ENCODE measurements around the gene GABRA5. TPM values are rescaled to one million over a fixed set of nuclear protein-coding genes. Genes with fewer than 3 reads are reported as not detected.

Gene GABRA5
- total RNA-seq, 1 experiment from 2014 or later: not detected

- TF ChIP-seq CTCF (IDR thresholded peaks at IDR 0.05) (no peak), POLR2AphosphoS5 (IDR thresholded peaks at IDR 0.05; ENCODE audit: low read depth, low read length) (no peak), SIN3A (IDR thresholded peaks at IDR 0.05; ENCODE audit: borderline replicate concordance, insufficient read depth, low read depth, low read length) (no peak)
- POLR2A ChIA-PET: no interaction called here
- ATAC-seq: no peak
- Histone ChIP-seq H3K4me1 (ENCODE audit: control insufficient read depth, insufficient read depth, low read length) (no peaks in the 10 kb centered on the region), H3K4me3 (ENCODE audit: low read depth in 2 of 2, low read length in 2 of 2) (no peak overlapping the region), H3K27ac (ENCODE audit: low read length) (no peak overlapping the region), H3K9me3 (ENCODE audit: control insufficient read depth, insufficient read depth, low read depth, low read length) (no peaks in the 10 kb centered on the region), H3K36me3 (ENCODE audit: control insufficient read depth, insufficient read depth, low read length) (no peaks in the 10 kb centered on the region), H3K27me3 (ENCODE audit: control insufficient read depth, insufficient read depth, low read length) (no peaks in the 10 kb centered on the region)
- no peak for DNase-seq (ENCODE audit: low read depth, low spot score)
- no TSS peak for BruUV-seq (replicated peaks)
- in situ Hi-C loops (cut with HindIII; ENCODE audit: low pct_unique_long_range_greater_than_20kb, low sequenced_read_pairs) (no loop called here), intact Hi-C loops (cut with micrococcal nuclease; ENCODE audit: unreplicated experiment) (no loop called here)
- CTCF ChIA-PET: no interaction called here
Observed at GRCh38 chr15:26879706-26880105, 12.8 kb downstream of the GABRA5 start.

GRCh38 chr15:26882112-26882511, 15.2 kb downstream of the GABRA5 start:
- Histone ChIP-seq H3K27ac (ENCODE audit: low read length) (no peak overlapping the region), H3K27me3 (ENCODE audit: control insufficient read depth, insufficient read depth, low read length) (no peaks in the 10 kb centered on the region), H3K36me3 (ENCODE audit: control insufficient read depth, insufficient read depth, low read length) (no peaks in the 10 kb centered on the region), H3K4me1 (ENCODE audit: control insufficient read depth, insufficient read depth, low read length) (no peaks in the 10 kb centered on the region), H3K4me3 (ENCODE audit: low read depth in 2 of 2, low read length in 2 of 2) (no peak overlapping the region), H3K9me3 (ENCODE audit: control insufficient read depth, insufficient read depth, low read depth, low read length) (no peaks in the 10 kb centered on the region)
- in situ Hi-C loops (cut with HindIII; ENCODE audit: low pct_unique_long_range_greater_than_20kb, low sequenced_read_pairs): no loop called here
- no peak for ATAC-seq
- TF ChIP-seq POLR2AphosphoS5 (IDR thresholded peaks at IDR 0.05; ENCODE audit: low read depth, low read length) (no peak), REST (IDR thresholded peaks at IDR 0.05; ENCODE audit: insufficient read depth in 1 of 2, low read depth in 2 of 2, low read length in 1 of 2) (no peak), SIN3A (IDR thresholded peaks at IDR 0.05; ENCODE audit: borderline replicate concordance, insufficient read depth, low read depth, low read length) (no peak), TCF7L2 (IDR thresholded peaks at IDR 0.05; ENCODE audit: low read depth, low read length) (no peak), CTCF (IDR thresholded peaks at IDR 0.05) (no peak)
- CTCF ChIA-PET: no interaction called here
- no TSS peak for BruUV-seq (replicated peaks)
- no peak for DNase-seq (ENCODE audit: low read depth, low spot score)
- intact Hi-C loops (cut with micrococcal nuclease; ENCODE audit: unreplicated experiment): no loop called here
- POLR2A ChIA-PET: no interaction called here

Data from Panc1 (cell line).